ENCODE data around the gene ZWILCH.

DNA sequence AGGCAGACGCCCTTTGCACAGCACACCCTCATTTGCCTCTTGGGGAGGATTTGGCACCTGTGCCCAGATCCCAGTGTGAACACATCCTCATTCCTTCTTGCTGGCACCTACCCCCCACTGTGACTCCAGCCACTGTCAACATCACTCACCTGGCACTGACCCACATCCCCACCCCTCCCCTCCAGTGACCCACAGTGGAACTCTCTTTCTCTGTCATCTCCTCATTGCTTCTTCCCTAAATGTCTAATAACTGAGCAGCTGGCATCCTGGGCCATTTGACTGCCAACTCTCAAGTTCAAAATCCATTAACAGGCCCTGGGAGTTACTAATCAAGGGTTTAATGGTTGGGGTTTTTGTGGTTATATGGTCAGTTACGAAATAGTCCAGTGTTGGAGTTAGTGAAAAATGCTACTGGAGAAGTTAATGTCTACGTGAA is 22.0 kb upstream of the ZWILCH start:
- TF ChIP-seq FOXM1 (IDR thresholded peaks at IDR 0.05; ENCODE audit: borderline replicate concordance, low read depth) (no peak), EP300 (IDR thresholded peaks at IDR 0.05; ENCODE audit: borderline replicate concordance) (peak; percentile 59; the same call in 1 of the 2 replicates), YY1 (IDR thresholded peaks at IDR 0.05; ENCODE audit: low read depth) (no peak), NFIC (IDR thresholded peaks at IDR 0.05) (peak; percentile 88), RAD21 (IDR thresholded peaks at IDR 0.05; ENCODE audit: low read depth) (no peak), EGR1 (IDR thresholded peaks at IDR 0.05) (no peak), ZBTB7A (IDR thresholded peaks at IDR 0.05; ENCODE audit: low read depth) (no peak), TEAD4 (IDR thresholded peaks at IDR 0.05) (peak; percentile 58), TCF12 (IDR thresholded peaks at IDR 0.05; ENCODE audit: low read depth) (peak; percentile 62), TAF1 (IDR thresholded peaks at IDR 0.05; ENCODE audit: low read depth) (no peak)
